ENCODE measurements around the gene ENO4. TPM values are rescaled to one million over a fixed set of nuclear protein-coding genes. Genes with fewer than 3 reads are reported as not detected.
A peak's percentile ranks its signal among the peaks of the same experiment; 100 is the strongest.

ENO4 gene
- polyA plus RNA-seq, 4 donors: 0.03 to 0.44 TPM; not detected in 2

DNA sequence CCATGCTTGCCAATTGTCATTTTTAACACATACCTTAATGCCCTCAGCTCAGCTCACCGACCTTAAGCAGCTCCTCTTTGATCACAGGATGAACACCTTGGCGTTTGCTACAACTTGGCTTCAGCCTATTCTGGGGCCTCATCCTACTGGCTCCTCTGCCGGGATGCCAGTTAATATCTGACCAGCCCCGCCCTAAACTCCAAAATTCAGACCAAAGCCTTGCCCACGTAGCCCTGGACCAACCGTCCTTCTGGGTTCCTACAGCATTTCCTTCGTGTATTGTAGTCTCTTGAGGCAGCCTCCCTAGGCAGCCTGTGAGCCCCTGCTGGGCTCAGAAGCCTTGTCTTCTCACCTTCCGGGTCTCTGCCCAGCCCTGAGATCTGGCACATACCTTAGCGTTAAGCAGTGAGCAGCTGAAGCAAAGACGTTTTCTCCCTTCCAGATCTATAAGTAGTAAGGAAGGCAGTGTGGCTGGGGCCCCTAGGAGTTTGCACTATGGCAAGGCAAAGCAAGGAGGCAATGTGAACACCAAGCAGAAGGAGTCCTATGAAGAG is 836 bp downstream of the ENO4 start:
- 22 to 41% (median 38%) methylated on average over 10 of the region's 10 CpGs for WGBS, 3 donors
- Histone ChIP-seq H3K27me3 (ENCODE audit: control insufficient read depth in 3 of 3, insufficient read depth in 3 of 3, low read length in 3 of 3) (peaks cover 0 to 5% (median 4%) of the 10 kb centered on the region in 3 donors), H3K4me1 (ENCODE audit: control insufficient read depth in 3 of 3, insufficient read depth in 2 of 3, low read depth in 1 of 3, low read length in 2 of 3) (peaks cover 0 to 11% (median 0%) of the 10 kb centered on the region in 3 donors), H3K4me3 (ENCODE audit: low read depth in 1 of 3, low read length in 3 of 3) (peak overlapping the region in 2 of 3 donors; percentile 45 to 74), H3K9me3 (ENCODE audit: control insufficient read depth in 2 of 2, insufficient read depth in 1 of 2, low read depth in 1 of 2, low read length in 1 of 2) (no peaks in the 10 kb centered on the region), H3K36me3 (ENCODE audit: control insufficient read depth in 3 of 3, insufficient read depth in 2 of 3, low read depth in 1 of 3, low read length in 3 of 3) (no peaks in the 10 kb centered on the region), H3K27ac (ENCODE audit: low read depth in 1 of 3, low read length in 2 of 3) (peak overlapping the region in 1 of 3 donors; percentile 71)
- DNase-seq (no peak), FAIRE-seq (no peak)

GRCh38 chr10:116852246-116852645 is 2.9 kb downstream of the ENO4 start:
- peaks cover 0 to 5% (median 4%) of the 10 kb centered on the region in 3 donors for H3K27me3 ChIP-seq (ENCODE audit: control insufficient read depth in 3 of 3, insufficient read depth in 3 of 3, low read length in 3 of 3)
- 55 to 82% (median 69%) methylated on average over 1 of the region's 1 CpG for WGBS, 3 donors
- no peak overlapping the region for H3K27ac ChIP-seq (ENCODE audit: low read depth in 1 of 3, low read length in 2 of 3)
- H3K36me3 ChIP-seq (ENCODE audit: control insufficient read depth in 3 of 3, insufficient read depth in 2 of 3, low read depth in 1 of 3, low read length in 3 of 3): no peaks in the 10 kb centered on the region
- no peak overlapping the region for H3K4me3 ChIP-seq (ENCODE audit: low read depth in 1 of 3, low read length in 3 of 3)
- no peaks in the 10 kb centered on the region for H3K9me3 ChIP-seq (ENCODE audit: control insufficient read depth in 2 of 2, insufficient read depth in 1 of 2, low read depth in 1 of 2, low read length in 1 of 2)
- DNase-seq: no peak
- no peak for FAIRE-seq
- H3K4me1 ChIP-seq (ENCODE audit: control insufficient read depth in 3 of 3, insufficient read depth in 2 of 3, low read depth in 1 of 3, low read length in 2 of 3): peaks cover 0 to 11% (median 0%) of the 10 kb centered on the region in 3 donors

- WGBS, 3 donors: 73 to 82% (median 82%) methylated on average over 3 to 4 of the region's 4 CpGs
- FAIRE-seq (no peak), DNase-seq (no peak)
Observed at GRCh38 chr10:116853287-116853686, 4.0 kb downstream of the ENO4 start.

GRCh38 chr10:116853701-116854100 is 4.4 kb downstream of the ENO4 start:
- DNase-seq: peak; percentile 14 to 47
- no peak overlapping the region for H3K27ac ChIP-seq (ENCODE audit: low read depth in 1 of 3, low read length in 2 of 3)
- no peak overlapping the region for H3K4me3 ChIP-seq (ENCODE audit: low read depth in 1 of 3, low read length in 3 of 3)
- peaks cover 0 to 11% (median 0%) of the 10 kb centered on the region in 3 donors for H3K4me1 ChIP-seq (ENCODE audit: control insufficient read depth in 3 of 3, insufficient read depth in 2 of 3, low read depth in 1 of 3, low read length in 2 of 3)
- FAIRE-seq: no peak
- H3K9me3 ChIP-seq (ENCODE audit: control insufficient read depth in 2 of 2, insufficient read depth in 1 of 2, low read depth in 1 of 2, low read length in 1 of 2): no peaks in the 10 kb centered on the region
- peaks cover 0 to 5% (median 0%) of the 10 kb centered on the region in 3 donors for H3K27me3 ChIP-seq (ENCODE audit: control insufficient read depth in 3 of 3, insufficient read depth in 3 of 3, low read length in 3 of 3)
- 23 to 64% (median 31%) methylated on average over 4 of the region's 4 CpGs for WGBS, 3 donors
- no peaks in the 10 kb centered on the region for H3K36me3 ChIP-seq (ENCODE audit: control insufficient read depth in 3 of 3, insufficient read depth in 2 of 3, low read depth in 1 of 3, low read length in 3 of 3)

More at GRCh38 chr10:116853287-116853686, 4.0 kb downstream of the ENO4 start:
- no peaks in the 10 kb centered on the region for H3K9me3 ChIP-seq (ENCODE audit: control insufficient read depth in 2 of 2, insufficient read depth in 1 of 2, low read depth in 1 of 2, low read length in 1 of 2)
- H3K36me3 ChIP-seq (ENCODE audit: control insufficient read depth in 3 of 3, insufficient read depth in 2 of 3, low read depth in 1 of 3, low read length in 3 of 3): no peaks in the 10 kb centered on the region
- no peak overlapping the region for H3K4me3 ChIP-seq (ENCODE audit: low read depth in 1 of 3, low read length in 3 of 3)
- no peak overlapping the region for H3K27ac ChIP-seq (ENCODE audit: low read depth in 1 of 3, low read length in 2 of 3)
- H3K27me3 ChIP-seq (ENCODE audit: control insufficient read depth in 3 of 3, insufficient read depth in 3 of 3, low read length in 3 of 3): peaks cover 0 to 5% (median 3%) of the 10 kb centered on the region in 3 donors
- peaks cover 0 to 11% (median 0%) of the 10 kb centered on the region in 3 donors for H3K4me1 ChIP-seq (ENCODE audit: control insufficient read depth in 3 of 3, insufficient read depth in 2 of 3, low read depth in 1 of 3, low read length in 2 of 3)

DNA sequence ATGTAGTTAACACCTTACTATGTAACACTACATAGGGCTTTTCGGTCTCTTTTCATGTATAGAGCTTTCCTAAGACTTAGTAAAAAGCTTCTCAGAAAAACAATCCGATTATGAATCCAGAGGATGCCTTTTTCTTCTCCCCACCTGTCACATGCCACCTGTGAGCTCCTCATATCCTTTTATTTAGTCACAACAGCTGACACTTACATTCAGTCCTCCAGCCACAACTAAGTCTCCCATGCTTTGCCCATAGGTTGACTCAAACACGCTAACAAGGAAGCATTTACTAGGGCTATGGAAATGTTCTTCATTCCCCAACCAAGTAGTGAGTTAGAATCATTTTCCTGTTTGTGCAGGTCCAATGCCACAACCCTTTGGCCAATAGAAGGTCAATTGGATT is 7.9 kb downstream of the ENO4 start:
- WGBS, 3 donors: 92 to 93% (median 93%) methylated on average over 3 of the region's 3 CpGs

GRCh38 chr10:116861796-116862195 is 12.5 kb downstream of the ENO4 start:
- Histone ChIP-seq H3K27me3 (ENCODE audit: control insufficient read depth in 3 of 3, insufficient read depth in 3 of 3, low read length in 3 of 3) (no peaks in the 10 kb centered on the region), H3K36me3 (ENCODE audit: control insufficient read depth in 3 of 3, insufficient read depth in 2 of 3, low read depth in 1 of 3, low read length in 3 of 3) (no peaks in the 10 kb centered on the region), H3K27ac (ENCODE audit: low read depth in 1 of 3, low read length in 2 of 3) (no peak overlapping the region), H3K9me3 (ENCODE audit: control insufficient read depth in 2 of 2, insufficient read depth in 1 of 2, low read depth in 1 of 2, low read length in 1 of 2) (no peaks in the 10 kb centered on the region), H3K4me1 (ENCODE audit: control insufficient read depth in 3 of 3, insufficient read depth in 2 of 3, low read depth in 1 of 3, low read length in 2 of 3) (no peaks in the 10 kb centered on the region), H3K4me3 (ENCODE audit: low read depth in 1 of 3, low read length in 3 of 3) (no peak overlapping the region)
- no peak for FAIRE-seq
- no peak for DNase-seq
- 50 to 73% (median 73%) methylated on average over 2 of the region's 2 CpGs for WGBS, 3 donors

More for the DNA sequence above, 7.9 kb downstream of the ENO4 start:
- H3K4me3 ChIP-seq (ENCODE audit: low read depth in 1 of 3, low read length in 3 of 3): no peak overlapping the region
- no peak for FAIRE-seq
- no peak overlapping the region for H3K27ac ChIP-seq (ENCODE audit: low read depth in 1 of 3, low read length in 2 of 3)
- H3K4me1 ChIP-seq (ENCODE audit: control insufficient read depth in 3 of 3, insufficient read depth in 2 of 3, low read depth in 1 of 3, low read length in 2 of 3): peaks cover 0 to 3% (median 0%) of the 10 kb centered on the region in 3 donors
- no peak for DNase-seq
- no peaks in the 10 kb centered on the region for H3K27me3 ChIP-seq (ENCODE audit: control insufficient read depth in 3 of 3, insufficient read depth in 3 of 3, low read length in 3 of 3)
- H3K9me3 ChIP-seq (ENCODE audit: control insufficient read depth in 2 of 2, insufficient read depth in 1 of 2, low read depth in 1 of 2, low read length in 1 of 2): no peaks in the 10 kb centered on the region
- H3K36me3 ChIP-seq (ENCODE audit: control insufficient read depth in 3 of 3, insufficient read depth in 2 of 3, low read depth in 1 of 3, low read length in 3 of 3): no peaks in the 10 kb centered on the region

DNA sequence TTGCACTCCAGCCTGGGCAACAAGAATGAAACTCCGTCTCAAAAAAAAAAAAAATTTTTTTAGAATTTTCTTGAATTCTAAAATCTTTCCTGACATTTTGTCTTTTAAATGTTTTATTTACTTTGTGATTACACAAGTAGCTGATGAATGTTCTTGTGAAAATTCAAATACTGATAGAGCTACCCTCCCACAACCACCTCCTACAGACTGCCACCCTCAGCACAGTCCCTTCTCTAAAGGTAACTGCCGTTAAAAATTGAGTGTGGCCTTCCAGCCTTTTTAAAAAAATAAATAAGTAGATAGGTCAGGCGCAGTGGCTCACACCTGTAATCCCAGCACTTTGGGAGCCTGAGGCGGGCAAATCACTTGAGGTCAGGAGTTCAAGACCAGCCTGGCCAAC is 15.1 kb downstream of the ENO4 start:
- Histone ChIP-seq H3K4me3 (ENCODE audit: low read depth in 1 of 3, low read length in 3 of 3) (no peak overlapping the region), H3K36me3 (ENCODE audit: control insufficient read depth in 3 of 3, insufficient read depth in 2 of 3, low read depth in 1 of 3, low read length in 3 of 3) (no peaks in the 10 kb centered on the region), H3K27me3 (ENCODE audit: control insufficient read depth in 3 of 3, insufficient read depth in 3 of 3, low read length in 3 of 3) (no peaks in the 10 kb centered on the region), H3K27ac (ENCODE audit: low read depth in 1 of 3, low read length in 2 of 3) (no peak overlapping the region), H3K4me1 (ENCODE audit: control insufficient read depth in 3 of 3, insufficient read depth in 2 of 3, low read depth in 1 of 3, low read length in 2 of 3) (no peaks in the 10 kb centered on the region), H3K9me3 (ENCODE audit: control insufficient read depth in 2 of 2, insufficient read depth in 1 of 2, low read depth in 1 of 2, low read length in 1 of 2) (no peaks in the 10 kb centered on the region)
- no peak for FAIRE-seq
- WGBS, 3 donors: 87 to 91% (median 90%) methylated on average over 4 of the region's 4 CpGs
- DNase-seq: no peak

DNA sequence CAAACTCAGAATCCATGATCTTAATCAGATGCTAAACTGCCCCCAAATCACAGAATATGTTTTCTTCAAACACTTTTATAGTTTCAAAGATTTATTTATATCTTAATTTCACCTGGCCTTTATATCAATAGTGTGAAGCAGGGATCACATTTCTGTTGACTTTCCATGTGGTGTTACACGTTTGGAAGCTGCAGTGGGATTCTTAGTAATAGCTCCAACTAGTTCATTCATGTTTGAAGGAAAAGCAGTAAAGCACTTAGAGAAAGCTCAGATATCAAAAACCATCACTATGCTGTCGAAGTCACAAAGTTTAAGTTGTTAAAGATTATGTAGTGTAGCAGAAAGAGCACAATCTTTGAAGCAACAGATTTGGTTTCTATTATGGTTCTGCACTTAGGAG is 16.8 kb downstream of the ENO4 start:
- 45 to 58% (median 54%) methylated on average over 2 of the region's 2 CpGs for WGBS, 3 donors
- FAIRE-seq: no peak
- Histone ChIP-seq H3K9me3 (ENCODE audit: control insufficient read depth in 2 of 2, insufficient read depth in 1 of 2, low read depth in 1 of 2, low read length in 1 of 2) (no peaks in the 10 kb centered on the region), H3K4me1 (ENCODE audit: control insufficient read depth in 3 of 3, insufficient read depth in 2 of 3, low read depth in 1 of 3, low read length in 2 of 3) (no peaks in the 10 kb centered on the region), H3K36me3 (ENCODE audit: control insufficient read depth in 3 of 3, insufficient read depth in 2 of 3, low read depth in 1 of 3, low read length in 3 of 3) (no peaks in the 10 kb centered on the region), H3K4me3 (ENCODE audit: low read depth in 1 of 3, low read length in 3 of 3) (no peak overlapping the region), H3K27me3 (ENCODE audit: control insufficient read depth in 3 of 3, insufficient read depth in 3 of 3, low read length in 3 of 3) (no peaks in the 10 kb centered on the region), H3K27ac (ENCODE audit: low read depth in 1 of 3, low read length in 2 of 3) (no peak overlapping the region)
- DNase-seq: no peak

Measured in small intestine (tissue), 7 donors.